GM12864 (cell line): ENCODE measurements around the gene POLL.

Experiments used
- DNase-seq: peaks from one replicate; pipeline ENCODE4 v3.0.0-alpha.2; 2011; ENCODE audit warnings: low read depth
- H3K4me3 ChIP-seq: 2 replicates; pipeline ENCODE4 v1.5.1; 2011; ENCODE audit warnings: mild to moderate bottlenecking, low read depth, low read length, control low read depth
- CTCF ChIP-seq: IDR thresholded peaks from 2 replicates; pipeline ENCODE4 v1.5.1; 2011; ENCODE audit warnings: low read depth, mild to moderate bottlenecking, moderate library complexity, low read length, control low read depth, inconsistent platforms; ENCODE audit errors: missing control alignments

The POLL gene

GRCh38 chr10:101563497-101564040 is 24.5 kb downstream of the POLL start:
- H3K4me3 ChIP-seq = no peak overlapping the region
- no peak for DNase-seq
- no peak for TF ChIP-seq CTCF

- DNase-seq = no peak
- TF ChIP-seq CTCF = no peak
- no peak overlapping the region for H3K4me3 ChIP-seq
These were observed 25.1 kb downstream of the POLL start for GRCh38 chr10:101563007-101563406.

DNA sequence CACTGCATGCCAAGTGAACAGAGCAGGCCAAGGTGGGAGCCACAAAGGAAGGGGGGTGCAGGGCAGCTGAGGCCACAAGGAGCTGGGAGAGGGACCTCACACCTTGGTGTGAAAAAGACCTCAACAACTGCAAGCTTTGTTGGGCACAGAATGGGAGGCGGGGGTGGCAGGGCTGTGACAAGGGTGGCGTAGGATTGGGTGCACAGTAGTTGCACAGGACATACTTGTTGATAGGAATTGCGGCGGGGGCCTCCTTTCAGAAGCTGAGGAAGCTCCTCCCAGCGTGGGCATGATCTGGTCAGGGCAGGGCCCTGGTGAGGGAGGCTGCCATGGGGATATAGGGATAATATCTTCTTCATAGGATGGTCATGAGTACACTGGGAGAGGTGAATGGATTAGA is 25.8 kb downstream of the POLL start:
- no peak for TF ChIP-seq CTCF
- DNase-seq = no peak
- H3K4me3 ChIP-seq = no peak overlapping the region

DNA sequence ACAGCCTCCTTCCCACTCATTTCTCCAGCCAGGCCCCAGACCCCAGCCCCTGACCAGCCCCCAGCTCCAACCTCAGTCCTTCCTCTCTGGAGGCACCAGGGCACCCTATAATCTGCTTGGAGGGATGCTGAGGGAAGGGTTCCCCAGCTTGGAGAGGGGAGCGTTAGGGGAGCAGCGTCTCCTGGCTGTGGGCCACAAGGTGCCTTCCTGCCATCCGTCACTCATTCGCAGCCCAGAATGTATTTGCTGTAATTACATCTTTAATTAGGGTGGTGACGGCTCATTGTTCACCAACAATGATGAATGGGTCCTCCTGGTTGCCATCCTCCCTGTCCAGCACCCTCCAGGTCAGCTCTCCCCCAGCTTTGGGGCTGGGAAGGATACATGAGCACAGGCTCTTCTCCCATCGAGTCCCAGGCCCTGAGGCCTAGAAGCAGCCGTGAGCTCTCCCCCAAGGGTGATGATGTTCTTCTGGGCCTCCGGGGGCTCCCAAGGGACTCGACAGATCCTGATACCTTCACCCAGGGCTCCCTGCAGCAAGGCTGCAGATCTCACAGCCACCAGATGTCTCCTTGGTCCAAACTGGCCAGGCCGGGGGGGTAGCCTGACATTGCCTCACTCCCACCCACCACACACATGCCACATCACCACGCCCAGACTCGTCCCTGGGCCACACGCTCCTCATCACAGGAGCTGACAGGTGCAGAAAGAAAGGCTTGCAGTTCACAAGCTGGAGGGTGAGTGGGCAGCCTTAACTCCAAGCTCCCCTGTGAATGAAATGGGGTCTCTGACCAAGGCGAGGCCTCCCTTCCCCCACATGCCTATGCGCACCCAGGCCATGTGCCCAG is 26.8 kb downstream of the POLL start:
- DNase-seq = no peak
- no peak overlapping the region for H3K4me3 ChIP-seq
- no peak for TF ChIP-seq CTCF

DNA sequence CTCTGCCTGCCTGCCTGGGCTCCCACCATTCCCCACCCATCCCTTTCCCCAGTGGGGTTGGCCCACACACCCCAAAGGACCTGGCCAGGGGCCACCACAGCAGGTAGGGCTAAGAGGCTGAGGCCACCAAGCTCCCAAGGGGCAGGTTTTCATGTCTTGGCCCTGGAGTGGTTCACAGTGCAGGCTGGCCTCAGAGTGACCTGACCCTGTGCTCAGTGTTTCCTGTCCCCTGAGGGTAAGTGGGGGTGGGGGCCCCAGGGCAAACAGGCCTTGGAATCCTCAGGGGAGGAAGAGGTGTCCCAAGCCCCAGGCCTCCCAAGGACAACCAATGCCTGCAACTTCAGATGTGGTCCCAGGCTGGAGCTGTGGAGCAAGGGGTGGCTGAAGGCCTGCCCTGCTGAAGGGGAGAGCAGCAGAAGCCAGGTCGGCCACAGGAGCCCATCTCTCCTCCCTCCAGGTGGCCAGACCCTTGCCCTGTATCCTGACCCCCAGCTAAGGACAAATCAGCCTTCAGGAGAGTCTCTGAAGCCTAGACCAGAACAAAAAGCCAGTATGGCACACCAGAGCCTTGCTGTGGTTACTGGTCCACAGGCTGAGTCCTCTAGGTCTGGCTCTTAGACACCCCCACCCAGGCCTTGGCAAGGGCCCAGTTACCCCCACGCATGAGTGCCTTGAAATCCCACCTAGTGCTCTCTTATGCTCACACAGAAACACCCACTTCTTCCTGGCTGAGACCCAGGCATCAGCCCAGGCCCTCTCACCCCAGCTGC is 27.6 kb downstream of the POLL start:
- no peak for DNase-seq

DNA sequence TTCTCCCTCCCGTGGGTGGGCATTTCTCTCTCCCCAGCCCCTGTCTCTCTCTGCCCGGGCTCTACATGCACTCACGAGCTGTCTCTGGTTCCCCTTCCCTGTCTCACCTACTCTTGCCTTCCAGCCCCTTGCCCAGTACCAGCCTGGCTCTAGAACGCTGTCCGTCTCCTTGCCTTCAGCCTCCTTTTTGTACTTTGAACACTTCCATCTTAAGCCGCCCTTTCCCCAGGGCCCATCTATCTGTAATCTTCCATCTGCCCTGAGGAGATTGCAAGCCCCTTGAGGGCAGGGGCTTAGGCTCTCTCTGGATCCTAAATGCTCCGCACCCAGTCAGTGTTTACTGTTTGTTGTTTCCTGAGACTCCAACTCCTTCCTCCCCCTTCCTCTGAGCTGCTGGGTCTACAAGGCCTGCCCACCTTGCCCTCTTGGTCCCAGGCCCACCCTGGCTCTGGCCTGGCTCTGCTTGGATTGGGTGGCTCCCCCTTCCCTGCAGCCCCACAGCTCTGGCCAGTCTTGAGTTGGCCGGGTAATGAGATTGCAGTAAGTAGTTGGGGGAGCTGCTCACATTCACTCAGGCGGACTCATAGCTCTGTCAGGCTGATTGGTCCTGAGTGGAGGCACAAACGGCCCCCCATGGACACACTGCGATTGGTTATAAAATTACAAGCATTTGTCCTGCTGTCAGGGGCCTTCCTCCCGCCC is 28.3 kb downstream of the POLL start:
- no peak for TF ChIP-seq CTCF
- no peak for DNase-seq
- no peak overlapping the region for H3K4me3 ChIP-seq

More for the DNA sequence above, 27.6 kb downstream of the POLL start:
- H3K4me3 ChIP-seq = no peak overlapping the region
- no peak for TF ChIP-seq CTCF
